ENCODE data around the gene HPSE2. TPM values are rescaled to one million over a fixed set of nuclear protein-coding genes. Genes with fewer than 3 reads are reported as not detected.

Gene HPSE2
- total and polyA plus RNA-seq, 2 of the 13 experiments (the other 11 are each of a cell fraction or from before 2014, with no cell fraction given): 0.01 TPM; not detected in 1

- TF ChIP-seq THYN1 (CRISPR knock-in tag; IDR thresholded peaks at IDR 0.05; ENCODE audit: borderline replicate concordance, low read depth) (no peak), ATF7 (IDR thresholded peaks at IDR 0.05) (no peak), ATF7 (CRISPR knock-in tag; IDR thresholded peaks at IDR 0.05) (no peak), ZNF709 (CRISPR knock-in tag; IDR thresholded peaks at IDR 0.05) (no peak), HNRNPK (IDR thresholded peaks at IDR 0.05; ENCODE audit: low read depth, low read length, poor library complexity, severe bottlenecking) (peak; percentile 38), ELF4 (CRISPR knock-in tag; IDR thresholded peaks at IDR 0.05; ENCODE audit: borderline replicate concordance) (no peak), SMYD3 (CRISPR knock-in tag; IDR thresholded peaks at IDR 0.05) (no peak), IRF2 (CRISPR knock-in tag; IDR thresholded peaks at IDR 0.05) (no peak; the same call in 1 of the 2 replicates), NFE2 (CRISPR knock-in tag; IDR thresholded peaks at IDR 0.05) (no peak), FOXA3 (CRISPR knock-in tag; IDR thresholded peaks at IDR 0.05) (peak; percentile 38), PAWR (CRISPR knock-in tag; IDR thresholded peaks at IDR 0.05; ENCODE audit: borderline replicate concordance) (no peak), ZC3H4 (CRISPR knock-in tag; IDR thresholded peaks at IDR 0.05; ENCODE audit: borderline replicate concordance) (no peak), NFATC3 (CRISPR knock-in tag; IDR thresholded peaks at IDR 0.05) (no peak), ZNF768 (CRISPR knock-in tag; IDR thresholded peaks at IDR 0.05) (no peak), ZNF788 (CRISPR knock-in tag; IDR thresholded peaks at IDR 0.05; ENCODE audit: borderline replicate concordance) (no peak), ZNF841 (CRISPR knock-in tag; IDR thresholded peaks at IDR 0.05; ENCODE audit: borderline replicate concordance) (no peak), MEIS1 (CRISPR knock-in tag; IDR thresholded peaks at IDR 0.05; ENCODE audit: borderline replicate concordance) (no peak), ZNF333 (CRISPR knock-in tag; IDR thresholded peaks at IDR 0.05; ENCODE audit: borderline replicate concordance) (no peak; the same call in 1 of the 2 replicates), PLRG1 (conservative IDR thresholded peaks at IDR 0.05) (no peak), HHEX (CRISPR knock-in tag; IDR thresholded peaks at IDR 0.05) (no peak)
- TF ChIP-seq, protein P1, sequence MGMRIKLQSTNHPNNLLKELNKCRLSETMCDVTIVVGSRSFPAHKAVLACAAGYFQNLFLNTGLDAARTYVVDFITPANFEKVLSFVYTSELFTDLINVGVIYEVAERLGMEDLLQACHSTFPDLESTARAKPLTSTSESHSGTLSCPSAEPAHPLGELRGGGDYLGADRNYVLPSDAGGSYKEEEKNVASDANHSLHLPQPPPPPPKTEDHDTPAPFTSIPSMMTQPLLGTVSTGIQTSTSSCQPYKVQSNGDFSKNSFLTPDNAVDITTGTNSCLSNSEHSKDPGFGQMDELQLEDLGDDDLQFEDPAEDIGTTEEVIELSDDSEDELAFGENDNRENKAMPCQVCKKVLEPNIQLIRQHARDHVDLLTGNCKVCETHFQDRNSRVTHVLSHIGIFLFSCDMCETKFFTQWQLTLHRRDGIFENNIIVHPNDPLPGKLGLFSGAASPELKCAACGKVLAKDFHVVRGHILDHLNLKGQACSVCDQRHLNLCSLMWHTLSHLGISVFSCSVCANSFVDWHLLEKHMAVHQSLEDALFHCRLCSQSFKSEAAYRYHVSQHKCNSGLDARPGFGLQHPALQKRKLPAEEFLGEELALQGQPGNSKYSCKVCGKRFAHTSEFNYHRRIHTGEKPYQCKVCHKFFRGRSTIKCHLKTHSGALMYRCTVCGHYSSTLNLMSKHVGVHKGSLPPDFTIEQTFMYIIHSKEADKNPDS (CRISPR knock-in tag; IDR thresholded peaks at IDR 0.05): no peak
- TF ChIP-seq, protein P2, sequence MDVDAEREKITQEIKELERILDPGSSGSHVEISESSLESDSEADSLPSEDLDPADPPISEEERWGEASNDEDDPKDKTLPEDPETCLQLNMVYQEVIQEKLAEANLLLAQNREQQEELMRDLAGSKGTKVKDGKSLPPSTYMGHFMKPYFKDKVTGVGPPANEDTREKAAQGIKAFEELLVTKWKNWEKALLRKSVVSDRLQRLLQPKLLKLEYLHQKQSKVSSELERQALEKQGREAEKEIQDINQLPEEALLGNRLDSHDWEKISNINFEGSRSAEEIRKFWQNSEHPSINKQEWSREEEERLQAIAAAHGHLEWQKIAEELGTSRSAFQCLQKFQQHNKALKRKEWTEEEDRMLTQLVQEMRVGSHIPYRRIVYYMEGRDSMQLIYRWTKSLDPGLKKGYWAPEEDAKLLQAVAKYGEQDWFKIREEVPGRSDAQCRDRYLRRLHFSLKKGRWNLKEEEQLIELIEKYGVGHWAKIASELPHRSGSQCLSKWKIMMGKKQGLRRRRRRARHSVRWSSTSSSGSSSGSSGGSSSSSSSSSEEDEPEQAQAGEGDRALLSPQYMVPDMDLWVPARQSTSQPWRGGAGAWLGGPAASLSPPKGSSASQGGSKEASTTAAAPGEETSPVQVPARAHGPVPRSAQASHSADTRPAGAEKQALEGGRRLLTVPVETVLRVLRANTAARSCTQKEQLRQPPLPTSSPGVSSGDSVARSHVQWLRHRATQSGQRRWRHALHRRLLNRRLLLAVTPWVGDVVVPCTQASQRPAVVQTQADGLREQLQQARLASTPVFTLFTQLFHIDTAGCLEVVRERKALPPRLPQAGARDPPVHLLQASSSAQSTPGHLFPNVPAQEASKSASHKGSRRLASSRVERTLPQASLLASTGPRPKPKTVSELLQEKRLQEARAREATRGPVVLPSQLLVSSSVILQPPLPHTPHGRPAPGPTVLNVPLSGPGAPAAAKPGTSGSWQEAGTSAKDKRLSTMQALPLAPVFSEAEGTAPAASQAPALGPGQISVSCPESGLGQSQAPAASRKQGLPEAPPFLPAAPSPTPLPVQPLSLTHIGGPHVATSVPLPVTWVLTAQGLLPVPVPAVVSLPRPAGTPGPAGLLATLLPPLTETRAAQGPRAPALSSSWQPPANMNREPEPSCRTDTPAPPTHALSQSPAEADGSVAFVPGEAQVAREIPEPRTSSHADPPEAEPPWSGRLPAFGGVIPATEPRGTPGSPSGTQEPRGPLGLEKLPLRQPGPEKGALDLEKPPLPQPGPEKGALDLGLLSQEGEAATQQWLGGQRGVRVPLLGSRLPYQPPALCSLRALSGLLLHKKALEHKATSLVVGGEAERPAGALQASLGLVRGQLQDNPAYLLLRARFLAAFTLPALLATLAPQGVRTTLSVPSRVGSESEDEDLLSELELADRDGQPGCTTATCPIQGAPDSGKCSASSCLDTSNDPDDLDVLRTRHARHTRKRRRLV (CRISPR knock-in tag; IDR thresholded peaks at IDR 0.05): no peak
- TF ChIP-seq, protein P3, sequence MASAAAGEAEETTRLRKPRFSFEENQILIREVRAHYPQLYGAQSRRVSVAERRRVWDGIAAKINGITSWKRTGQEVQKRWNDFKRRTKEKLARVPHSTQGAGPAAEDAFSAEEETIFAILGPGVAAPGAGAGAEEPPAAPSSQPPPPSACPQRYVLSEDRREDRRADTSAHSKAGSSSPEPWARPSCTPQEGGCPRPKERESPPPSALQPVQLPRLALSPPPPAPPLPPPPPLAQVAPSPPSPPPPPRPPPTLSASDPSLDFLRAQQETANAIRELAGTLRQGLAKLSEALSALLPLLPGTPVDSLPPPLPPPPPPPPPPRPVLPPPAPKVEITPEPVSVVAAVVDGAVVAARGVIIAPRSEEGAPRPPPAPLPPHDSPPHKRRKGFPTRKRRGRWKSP (CRISPR knock-in tag; IDR thresholded peaks at IDR 0.05): no peak
These were observed 767.9 kb downstream of the HPSE2 start (continued) for GRCh38 chr10:98467506-98468318.
